T-helper 17 cell (primary cell): ENCODE results near the gene DHX34. TPM values are rescaled to one million over a fixed set of nuclear protein-coding genes. Genes with fewer than 3 reads are reported as not detected.

ENCODE experiments used
- ATAC-seq: fragments of 150-1000 bp; cut with Tn5 transposase; 2 replicates; pipeline ENCODE4 v1.10.0; 2021; ENCODE audit warnings: mild to moderate bottlenecking, moderate library complexity
- DNase-seq, 3 donors: peaks; one replicate each; pipeline versions ENCODE4 v3.0.0 to v3.0.0-alpha.2; 2020 to 2021
- H3K9me3 ChIP-seq: one replicate; pipeline ENCODE4 v1.7.0; 2013; ENCODE audit warnings: low read length, mild to moderate bottlenecking; ENCODE audit not compliant: control insufficient read depth, poor library complexity, severe bottlenecking
- H3K27ac Mint-ChIP-seq: one replicate; pipeline ENCODE4 v1.8.0; 2022; ENCODE audit warnings: mild to moderate bottlenecking, moderate library complexity, mixed read lengths
- H3K27me3 Mint-ChIP-seq: one replicate; pipeline ENCODE4 v1.8.0; 2022; ENCODE audit warnings: mixed read lengths
- H3K36me3 Mint-ChIP-seq: one replicate; pipeline ENCODE4 v1.8.0; 2022; ENCODE audit warnings: low read depth, mixed read lengths
- H3K4me1 Mint-ChIP-seq: one replicate; pipeline ENCODE4 v1.8.0; 2022; ENCODE audit warnings: mild to moderate bottlenecking, mixed read lengths
- H3K4me3 Mint-ChIP-seq: one replicate; pipeline ENCODE4 v1.8.0; 2022; ENCODE audit warnings: mild to moderate bottlenecking, moderate library complexity, mixed read lengths
- total RNA-seq, 4 donors: library from RNA in 2 of 4; stranded (reverse) in 2 of 4; gene quantifications; one replicate each; pipeline ENCODE4 v1.2.3 and lab custom pipeline; 2022 to 2026

DHX34 gene
- total RNA-seq, 2 donors from 2014 or later = 9.1 to 11.2 TPM

DNA sequence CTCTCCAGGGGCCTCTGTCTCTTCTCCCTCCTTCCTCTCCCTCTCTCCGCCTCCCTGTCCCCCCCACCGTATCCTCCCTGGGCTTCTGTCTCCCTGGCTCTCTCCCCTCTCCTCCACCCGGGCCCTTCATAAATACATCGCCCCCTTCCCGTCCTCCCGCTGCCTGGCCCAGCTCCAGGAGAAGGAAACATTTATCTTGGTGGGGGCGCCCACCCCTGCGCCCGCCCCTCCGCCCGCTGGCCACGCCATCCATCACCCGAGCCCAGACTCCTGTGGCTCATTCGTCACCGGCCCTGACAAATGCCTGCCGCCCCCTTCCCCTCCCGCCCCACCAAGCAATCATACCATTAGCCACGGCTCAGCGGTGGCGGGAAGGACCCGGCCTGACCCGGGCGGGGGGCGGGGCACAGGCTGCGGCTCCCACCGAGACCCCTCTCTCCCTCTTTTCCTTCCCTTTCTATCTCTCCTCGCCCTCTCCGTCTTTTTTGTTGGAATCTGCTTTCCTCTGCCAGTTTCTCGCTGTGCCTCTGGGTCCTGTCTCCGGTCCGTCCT is 72.8 kb downstream of the DHX34 start:
- Mint-ChIP-seq H3K27me3 (peaks cover 63% of the 10 kb centered on the region), H3K36me3 (peaks cover 23% of the 10 kb centered on the region), H3K4me3 (no peak overlapping the region), H3K27ac (no peak overlapping the region), H3K4me1 (peaks cover 47% of the 10 kb centered on the region)
- ATAC-seq = no peak
- no peak for DNase-seq
- no peaks in the 10 kb centered on the region for H3K9me3 ChIP-seq

DNA sequence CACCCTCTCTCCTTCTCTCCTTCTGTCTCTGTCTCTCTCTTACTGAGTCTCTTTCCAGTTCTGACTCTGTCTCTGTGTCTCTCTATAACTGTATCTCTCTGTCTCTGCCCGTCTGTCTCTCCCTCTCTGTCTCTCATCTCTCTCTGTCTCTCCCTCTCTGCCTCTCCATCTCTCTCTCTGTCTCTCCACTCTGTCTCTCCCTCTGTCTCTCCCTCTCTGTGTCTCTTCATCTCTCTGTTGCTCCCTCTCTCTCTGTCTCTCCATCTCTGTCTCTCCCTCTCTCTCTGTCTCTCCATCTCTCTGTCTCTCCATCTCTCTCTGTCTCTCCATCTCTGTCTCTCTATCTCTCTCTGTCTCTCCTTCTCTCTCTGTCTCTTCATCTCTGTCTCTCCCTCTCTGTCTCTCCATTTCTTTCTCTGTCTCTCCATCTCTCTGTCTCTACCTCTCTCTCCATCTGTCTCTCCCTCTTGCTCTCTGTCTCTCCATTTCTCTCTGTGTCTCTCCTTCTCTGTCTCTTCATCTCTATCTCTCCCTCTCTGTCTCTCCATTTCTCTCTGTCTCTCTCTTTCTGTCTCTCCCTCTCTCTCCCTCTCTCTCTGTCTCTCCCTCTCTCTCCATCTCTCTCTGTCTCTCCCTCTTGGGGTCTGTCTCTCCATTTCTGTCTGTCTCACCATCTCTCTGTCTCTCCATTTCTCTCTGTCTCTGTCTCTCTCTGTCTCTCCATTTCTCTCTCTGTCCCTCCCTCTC is 73.5 kb downstream of the DHX34 start:
- Mint-ChIP-seq H3K4me1 (peaks cover 40% of the 10 kb centered on the region), H3K27me3 (peaks cover 56% of the 10 kb centered on the region), H3K27ac (no peak overlapping the region), H3K4me3 (peak overlapping the region; percentile 43), H3K36me3 (peaks cover 23% of the 10 kb centered on the region)
- ATAC-seq (no peak), DNase-seq (no peak)
- H3K9me3 ChIP-seq = no peaks in the 10 kb centered on the region

DNA sequence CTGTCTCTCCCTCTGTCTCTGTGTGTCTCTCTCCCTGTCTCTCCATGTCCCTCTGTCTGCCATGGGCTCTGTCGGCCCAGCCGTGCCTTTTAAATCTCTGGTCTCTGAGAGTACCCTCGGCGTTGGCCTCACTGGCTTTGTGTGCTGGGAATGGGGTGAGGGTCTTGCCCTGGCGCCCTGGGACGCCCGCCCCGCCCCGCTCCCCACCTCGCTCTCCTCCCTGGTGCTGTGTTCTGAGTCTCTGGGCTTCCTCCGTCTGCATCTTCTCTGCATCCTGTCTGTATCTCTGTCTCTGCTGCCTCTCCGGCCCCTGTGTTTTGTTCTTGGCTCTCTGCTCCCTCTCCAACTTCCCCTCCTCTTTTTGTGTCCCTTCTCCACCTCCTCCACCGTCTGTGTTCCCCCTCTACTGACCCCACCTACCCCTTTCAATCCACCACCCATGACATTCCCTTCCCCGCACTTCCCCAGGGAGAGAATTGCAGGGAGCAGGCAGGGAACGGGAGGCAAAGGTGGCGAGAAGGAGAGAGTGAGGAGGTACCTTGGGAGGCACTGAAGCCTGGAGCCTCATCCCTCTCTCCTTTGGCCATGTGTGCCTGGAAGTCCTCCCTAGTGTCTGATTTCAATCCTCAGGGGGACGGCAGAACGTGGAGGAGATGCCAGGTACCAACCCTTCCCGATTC is 74.2 kb downstream of the DHX34 start:
- H3K27me3 Mint-ChIP-seq = peaks cover 49% of the 10 kb centered on the region
- H3K9me3 ChIP-seq = no peaks in the 10 kb centered on the region
- H3K4me3 Mint-ChIP-seq = peak overlapping the region; percentile 43
- peaks cover 33% of the 10 kb centered on the region for H3K4me1 Mint-ChIP-seq
- ATAC-seq (no peak), DNase-seq (no peak)
- no peak overlapping the region for H3K27ac Mint-ChIP-seq
- peaks cover 20% of the 10 kb centered on the region for H3K36me3 Mint-ChIP-seq

DNA sequence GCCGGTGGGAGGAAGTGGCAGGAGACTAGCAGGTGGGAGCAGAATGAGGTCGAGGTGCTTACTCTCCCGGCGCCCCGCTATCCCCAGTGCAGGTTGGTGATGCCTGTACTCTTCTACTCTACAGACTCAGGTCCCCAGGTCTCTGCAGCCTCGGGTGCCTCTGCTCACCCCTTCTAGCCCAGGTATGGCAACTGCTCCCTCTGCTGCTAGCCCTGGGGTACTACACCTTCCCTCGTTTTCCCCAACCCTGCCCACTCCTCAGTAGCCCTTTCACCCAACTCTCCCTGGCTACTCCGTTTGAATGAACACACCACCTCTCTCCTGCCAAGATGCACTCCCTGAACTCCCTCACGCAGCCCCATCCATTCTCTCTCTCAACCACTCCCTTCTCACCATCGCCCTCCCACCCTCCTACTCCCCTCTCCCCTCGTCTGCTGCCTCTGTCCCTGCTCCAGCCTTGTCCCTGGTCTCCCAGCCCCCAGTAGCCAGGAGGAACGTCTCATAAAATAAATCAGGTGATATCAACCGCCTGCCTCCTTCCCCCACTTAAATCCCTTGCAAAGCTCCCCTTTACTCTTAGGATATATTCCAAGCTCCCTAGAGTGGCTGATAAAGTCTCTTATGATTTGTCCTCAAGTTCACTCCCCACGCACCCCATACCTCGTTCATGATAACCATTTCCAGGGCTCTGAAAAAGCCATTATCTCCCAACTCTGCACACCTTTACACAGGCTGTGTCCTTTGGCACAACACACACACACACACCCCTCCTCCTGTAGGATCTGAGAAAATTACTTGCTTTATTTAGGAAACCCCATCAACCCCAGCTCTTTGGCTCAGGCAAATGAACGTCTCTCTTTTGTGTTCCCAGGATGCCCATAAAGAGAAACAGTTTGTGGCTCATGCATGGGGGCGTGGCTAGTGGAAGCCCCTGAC is 78.4 kb downstream of the DHX34 start:
- H3K36me3 Mint-ChIP-seq = peaks cover 9% of the 10 kb centered on the region
- DNase-seq (peak; percentile 50 to 64 (median 51)), ATAC-seq (peak; percentile 72)
- H3K4me1 Mint-ChIP-seq = peaks cover 17% of the 10 kb centered on the region
- no peak overlapping the region for H3K27ac Mint-ChIP-seq
- H3K9me3 ChIP-seq = no peaks in the 10 kb centered on the region
- H3K27me3 Mint-ChIP-seq = peaks cover 42% of the 10 kb centered on the region
- H3K4me3 Mint-ChIP-seq = no peak overlapping the region

DNA sequence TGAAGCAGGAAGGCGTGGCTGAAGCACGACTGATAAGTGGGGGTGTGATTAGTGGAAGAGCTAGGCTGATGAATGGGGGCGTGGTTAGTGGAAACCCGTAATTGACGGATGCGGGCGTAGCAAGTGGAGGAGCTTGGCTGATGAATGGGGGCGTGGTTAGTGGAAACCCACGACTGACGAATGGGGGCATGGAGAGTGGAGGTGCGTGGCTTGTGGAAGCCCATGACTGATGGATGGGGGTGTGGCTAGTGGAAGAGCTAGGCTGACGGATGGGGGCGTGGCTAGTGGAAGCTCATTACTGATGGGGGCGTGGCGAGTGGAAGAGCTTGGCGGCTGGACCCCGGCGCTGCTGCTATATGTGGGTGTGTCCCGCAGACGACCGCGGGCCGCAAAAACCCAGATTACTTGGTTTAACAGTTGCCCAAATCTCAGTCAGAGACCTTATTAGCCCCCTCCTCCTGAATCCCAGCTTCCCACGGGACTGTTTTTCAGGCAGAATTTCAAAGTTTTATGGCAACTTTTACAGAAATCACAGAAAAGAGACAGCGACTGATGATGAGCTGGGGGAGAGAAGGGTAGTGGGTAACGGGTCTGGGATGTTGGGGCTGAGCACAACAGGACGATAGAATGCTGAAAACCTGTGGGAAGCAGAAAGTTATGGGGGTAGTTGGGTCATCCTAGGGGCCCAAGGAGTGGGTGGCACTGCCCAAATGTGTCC is 79.2 kb downstream of the DHX34 start:
- H3K27me3 Mint-ChIP-seq = peaks cover 40% of the 10 kb centered on the region
- peak; percentile 90 for ATAC-seq
- no peak overlapping the region for H3K27ac Mint-ChIP-seq
- peak; percentile 61 to 82 (median 69) for DNase-seq
- no peak overlapping the region for H3K4me3 Mint-ChIP-seq
- H3K4me1 Mint-ChIP-seq = peaks cover 10% of the 10 kb centered on the region
- no peaks in the 10 kb centered on the region for H3K9me3 ChIP-seq
- H3K36me3 Mint-ChIP-seq = peaks cover 1% of the 10 kb centered on the region

DNA sequence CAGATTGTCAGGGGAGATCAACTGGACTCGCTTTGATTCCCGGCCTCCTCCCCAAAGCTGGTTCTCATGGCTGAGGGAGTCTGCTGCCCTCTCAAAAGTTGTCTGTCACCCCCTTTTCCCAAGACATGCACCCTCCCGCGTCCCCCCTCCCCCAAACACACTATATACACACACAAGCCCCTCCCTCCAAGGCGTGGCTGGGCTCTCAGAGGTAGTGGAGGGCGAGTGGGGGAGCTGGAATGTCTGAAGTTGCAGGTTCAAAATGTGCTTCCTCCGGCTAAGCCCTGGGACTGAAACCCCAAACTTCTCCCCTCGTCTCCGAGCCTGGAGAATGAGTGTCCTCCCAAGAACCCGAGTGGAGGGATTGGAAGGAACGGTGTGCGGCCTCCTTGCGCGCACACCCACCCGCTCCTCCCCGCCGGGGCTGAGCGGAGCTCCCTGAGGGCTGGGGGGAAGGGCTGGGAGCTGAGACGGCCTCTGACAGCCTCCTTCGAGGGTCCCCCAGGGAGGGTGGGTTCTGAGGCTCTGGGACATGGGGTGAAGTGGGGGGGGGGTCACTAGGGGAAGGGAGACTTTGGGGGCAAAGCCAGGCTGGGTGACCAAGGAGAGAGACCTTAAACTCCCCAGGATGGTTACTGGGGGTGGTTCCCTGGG is 80.2 kb downstream of the DHX34 start:
- peaks cover 33% of the 10 kb centered on the region for H3K27me3 Mint-ChIP-seq
- H3K4me3 Mint-ChIP-seq = peak overlapping the region; percentile 63
- H3K27ac Mint-ChIP-seq = no peak overlapping the region
- no peaks in the 10 kb centered on the region for H3K36me3 Mint-ChIP-seq
- DNase-seq = no peak
- H3K4me1 Mint-ChIP-seq = peaks cover 8% of the 10 kb centered on the region
- no peak for ATAC-seq
- H3K9me3 ChIP-seq = no peaks in the 10 kb centered on the region

DNA sequence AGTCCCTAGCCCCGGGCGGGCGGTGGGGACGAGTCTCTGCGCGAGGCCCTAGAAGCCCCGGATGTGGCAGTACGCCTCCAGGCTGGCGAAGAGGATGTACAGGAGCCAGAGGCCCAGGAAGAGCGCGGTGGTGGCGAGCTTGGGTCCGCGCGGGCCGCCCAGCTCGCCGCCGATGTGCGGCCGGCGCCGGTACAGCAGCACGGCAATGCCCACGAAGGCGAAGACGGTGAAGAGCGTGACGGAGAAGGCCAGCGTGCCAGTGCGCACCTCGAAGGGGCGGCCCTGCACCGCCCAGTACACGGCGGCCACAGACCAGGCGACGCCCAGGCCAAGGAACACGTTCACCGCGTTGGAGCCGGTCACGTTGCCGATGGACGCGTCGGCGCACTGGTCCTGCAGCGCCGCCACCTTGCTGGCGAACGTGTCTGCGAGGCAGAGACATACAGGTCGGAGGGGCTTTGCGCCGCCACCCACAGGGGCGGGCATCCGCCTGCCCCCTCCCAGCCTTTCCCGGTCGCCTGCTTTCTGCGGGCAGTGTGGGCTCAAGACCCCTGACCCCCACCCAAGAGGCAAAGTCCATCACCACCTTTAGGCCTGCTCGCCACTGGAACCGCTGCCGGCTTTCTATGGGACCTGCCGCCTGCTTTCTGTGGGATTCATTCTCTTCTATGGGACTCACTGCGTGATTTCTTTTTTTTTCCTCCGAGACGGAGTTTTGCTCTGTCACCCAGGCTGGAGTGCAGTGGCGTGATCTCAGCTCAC is 81.1 kb downstream of the DHX34 start:
- H3K27me3 Mint-ChIP-seq = peaks cover 27% of the 10 kb centered on the region
- ATAC-seq = peak; percentile 9
- peaks cover 7% of the 10 kb centered on the region for H3K4me1 Mint-ChIP-seq
- peak overlapping the region; percentile 63 for H3K4me3 Mint-ChIP-seq
- no peak for DNase-seq
- no peak overlapping the region for H3K27ac Mint-ChIP-seq
- H3K9me3 ChIP-seq = no peaks in the 10 kb centered on the region
- H3K36me3 Mint-ChIP-seq = no peaks in the 10 kb centered on the region

DNA sequence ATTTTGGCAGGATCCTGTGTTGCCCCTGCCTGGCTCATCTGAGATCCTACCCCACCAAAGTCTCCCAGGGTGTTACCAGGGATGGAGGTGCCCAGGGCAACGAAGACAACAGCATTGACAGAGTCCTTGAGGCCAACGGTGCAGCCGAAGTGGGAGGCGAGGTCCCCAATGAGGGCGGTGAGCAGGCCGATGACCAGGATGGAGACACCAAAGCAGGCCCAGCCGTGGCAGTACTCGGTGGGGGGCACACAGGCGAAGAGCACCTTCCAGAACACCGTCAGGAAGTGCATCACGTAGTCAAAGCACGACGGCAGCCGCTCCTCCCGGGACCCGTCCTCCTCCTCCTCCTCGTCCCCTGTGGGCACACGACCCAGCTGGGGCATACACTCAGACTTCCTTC is 83.0 kb downstream of the DHX34 start:
- no peak overlapping the region for H3K27ac Mint-ChIP-seq
- DNase-seq = no peak
- H3K4me1 Mint-ChIP-seq = peaks cover 16% of the 10 kb centered on the region
- peaks cover 38% of the 10 kb centered on the region for H3K27me3 Mint-ChIP-seq
- no peak overlapping the region for H3K4me3 Mint-ChIP-seq
- ATAC-seq = no peak
- no peaks in the 10 kb centered on the region for H3K9me3 ChIP-seq
- H3K36me3 Mint-ChIP-seq = no peaks in the 10 kb centered on the region

Other genes starting within 250 kb of the DHX34 start
- 10 to 100 TPM; 58.4 to 60.7 TPM for gene ZC3H4, start 235.5 kb upstream of the DHX34 start, total RNA-seq
- gene SAE1, start 218.5 kb upstream of the DHX34 start, total RNA-seq = 10 to 100 TPM; 36.2 to 37.0 TPM
- 10 to 100 TPM; 32.4 to 40.2 TPM for gene BBC3, start 118.1 kb upstream of the DHX34 start, total RNA-seq
- 10 to 100 TPM; 35.6 to 53.7 TPM for gene CCDC9, start 92.8 kb upstream of the DHX34 start, total RNA-seq
- gene INAFM1, start 74.4 kb upstream of the DHX34 start, total RNA-seq = 1 to 10 TPM; 9.2 to 9.9 TPM
- 10 to 100 TPM in 1 of 2 donors, 1 to 10 TPM in 1; 2.2 to 11.3 TPM for gene C5AR1, start 39.5 kb upstream of the DHX34 start, total RNA-seq
- 1 to 10 TPM in 1 of 2 donors, under 1 TPM in 1; 0.70 to 1.4 TPM for gene C5AR2, start 17.1 kb upstream of the DHX34 start, total RNA-seq
- under 1 TPM in 1 of 2 donors, not detected in 1; 0.34 TPM for gene MEIS3, start 70.2 kb downstream of the DHX34 start, total RNA-seq
- gene SLC8A2, start 122.6 kb downstream of the DHX34 start, total RNA-seq = not detected
- 1 to 10 TPM; 3.5 to 6.3 TPM for gene KPTN, start 134.9 kb downstream of the DHX34 start, total RNA-seq
- gene NAPA, start 165.7 kb downstream of the DHX34 start, total RNA-seq = 100 to 1,000 TPM; 124 to 133 TPM
- under 1 TPM; 0.65 to 0.99 TPM for gene ZNF541, start 223.8 kb downstream of the DHX34 start, total RNA-seq